A549 (cell line): ENCODE results near the gene PROX1. TPM values are rescaled to one million over a fixed set of nuclear protein-coding genes. Genes with fewer than 3 reads are reported as not detected.

ENCODE experiments used
- ATAC-seq, 2 experiments: fragments of 200-7000 bp in 1 of 2; fragments of >200 bp in 1 of 2; cut with Nextera tagmentation in 1 of 2; cut with Tn5 transposase in 1 of 2; 3 replicates each; pipeline versions ENCODE4 v1.8.0 to v1.9.1; 2018 to 2020; ENCODE audit warnings: mild to moderate bottlenecking in 1 of 2, moderate library complexity in 1 of 2
- CTCF ChIA-PET: fragments of 300-600 bp; sonication (Branson Sonifier 250); formaldehyde crosslinking; extraction: SDS; loops from one replicate; lab custom pipeline; 2021; ENCODE audit warnings: antibody characterized with exemption, inconsistent platforms; lab: Yijun Ruan, JAX
- POLR2A ChIA-PET: fragments of 350-600 bp; formaldehyde crosslinking; extraction: SDS; loops from one replicate; lab custom pipeline; 2021; ENCODE audit warnings: antibody characterized with exemption, inconsistent platforms; lab: Yijun Ruan, JAX
- DNase-seq, 2 experiments: peaks; one replicate each; pipeline versions ENCODE4 v3.0.0 to v3.0.0-alpha.2; 2011 to 2016; ENCODE audit warnings: low read depth in 1 of 2, low spot score in 1 of 2
- FAIRE-seq: peaks from 2 replicates; lab custom pipeline; 2011; peaks lifted over from hg19 to GRCh38; lab: Jason Lieb, UNC
- H3K27ac ChIP-seq, 2 experiments: fragments of >200 bp; sonication (Bioruptor Twin); formaldehyde crosslinking; 3 replicates each; pipeline ENCODE4 v1.5.1; 2016 to 2017
- H3K4me1 ChIP-seq: fragments of >200 bp; sonication (Bioruptor Twin); formaldehyde crosslinking; 3 replicates; pipeline ENCODE4 v1.6.1; 2016
- H3K4me2 ChIP-seq: fragments of >200 bp; sonication (Bioruptor Twin); formaldehyde crosslinking; 3 replicates; pipeline ENCODE4 v1.6.1; 2016
- H3K4me3 ChIP-seq: fragments of >200 bp; sonication (Bioruptor Twin); formaldehyde crosslinking; 3 replicates; pipeline ENCODE4 v1.5.1; 2016
- H3K9me3 ChIP-seq: fragments of >200 bp; sonication (Bioruptor Twin); formaldehyde crosslinking; 3 replicates; pipeline ENCODE4 v1.6.1; 2016
- ATOH8 ChIP-seq: fragments of 250-450 bp; sonication (Bioruptor Pico); IDR thresholded peaks from 2 replicates; pipeline ENCODE4 v1.5.0; 2020; ENCODE audit warnings: low read depth, mild to moderate bottlenecking, moderate library complexity
- CBX2 ChIP-seq: fragments of 200-600 bp; sonication (generic); IDR thresholded peaks from 2 replicates; pipeline ENCODE4 v1.6.1; 2016; ENCODE audit warnings: low read depth, mild to moderate bottlenecking, borderline replicate concordance
- E2F6 ChIP-seq: IDR thresholded peaks from 2 replicates; pipeline ENCODE4 v1.6.1; 2012; ENCODE audit warnings: low read depth, borderline replicate concordance
- ELK1 ChIP-seq: fragments of 150-350 bp; IDR thresholded peaks from 2 replicates; pipeline ENCODE4 v1.6.1; 2014; ENCODE audit warnings: low read depth, mild to moderate bottlenecking, low read length
- FOSL2 ChIP-seq, 2 experiments: fragments of 450-650 bp in 1 of 2; fragments of >200 bp in 1 of 2; sonication (Bioruptor Twin) in 1 of 2; formaldehyde crosslinking; IDR thresholded peaks; 2 replicates each; pipeline versions ENCODE4 v1.5.0 to v1.6.1; 2016 to 2020; ENCODE audit warnings: mild to moderate bottlenecking in 1 of 2, moderate library complexity in 1 of 2
- HDAC2 ChIP-seq: fragments of 200-600 bp; sonication (generic); IDR thresholded peaks from 2 replicates; pipeline ENCODE4 v1.6.1; 2016
- HES2 ChIP-seq: fragments of >200 bp; sonication (Bioruptor Twin); formaldehyde crosslinking; IDR thresholded peaks from 2 replicates; pipeline ENCODE4 v1.6.1; 2016
- HOXB13 ChIP-seq: fragments of 250-450 bp; sonication (Bioruptor Pico); IDR thresholded peaks from 2 replicates; pipeline ENCODE4 v1.5.0; 2020; ENCODE audit warnings: low read depth, mild to moderate bottlenecking, moderate library complexity
- JUNB ChIP-seq: fragments of >200 bp; sonication (Bioruptor Twin); formaldehyde crosslinking; IDR thresholded peaks from 2 replicates; pipeline ENCODE4 v1.6.1; 2016
- NPAS2 ChIP-seq: fragments of 250-450 bp; sonication (Bioruptor Pico); IDR thresholded peaks from 2 replicates; pipeline ENCODE4 v1.8.0; 2022; ENCODE audit warnings: mild to moderate bottlenecking, moderate library complexity, borderline replicate concordance
- PBX3 ChIP-seq: IDR thresholded peaks from 2 replicates; pipeline ENCODE4 v1.6.1; 2012
- PHF8 ChIP-seq: fragments of 200-600 bp; sonication (generic); IDR thresholded peaks from 2 replicates; pipeline ENCODE4 v1.6.1; 2016; ENCODE audit warnings: low read depth, mild to moderate bottlenecking, antibody characterized with exemption, moderate library complexity, borderline replicate concordance
- POLR2A ChIP-seq: IDR thresholded peaks from 2 replicates; pipeline ENCODE4 v1.6.1; 2012; ENCODE audit warnings: mild to moderate bottlenecking, low read length
- RAD21 ChIP-seq, 2 experiments: fragments of >200 bp in 1 of 2; sonication (Bioruptor Twin) in 1 of 2; formaldehyde crosslinking in 1 of 2; IDR thresholded peaks in 1 of 2; conservative IDR thresholded peaks in 1 of 2; 2 replicates in 1 of 2; 3 replicates in 1 of 2; pipeline ENCODE4 v1.6.1; 2012 to 2018; ENCODE audit warnings: inconsistent platforms in 1 of 2
- RARB ChIP-seq: fragments of 250-450 bp; sonication (Bioruptor Pico); IDR thresholded peaks from 2 replicates; pipeline ENCODE4 v1.8.0; 2021; ENCODE audit warnings: mild to moderate bottlenecking, moderate library complexity
- RFX5 ChIP-seq: fragments of 450-650 bp; IDR thresholded peaks from 2 replicates; pipeline ENCODE4 v1.7.1; 2014; ENCODE audit warnings: antibody characterized with exemption, mild to moderate bottlenecking, moderate library complexity
- SREBF2 ChIP-seq: fragments of 450-650 bp; IDR thresholded peaks from 2 replicates; pipeline ENCODE4 v1.6.1; 2014; ENCODE audit warnings: mild to moderate bottlenecking, moderate library complexity
- TFCP2L1 ChIP-seq: fragments of 250-450 bp; sonication (Bioruptor Pico); IDR thresholded peaks from 2 replicates; pipeline ENCODE4 v1.5.0; 2021; ENCODE audit warnings: mild to moderate bottlenecking
- USF2 ChIP-seq: fragments of 450-650 bp; IDR thresholded peaks from 2 replicates; pipeline ENCODE4 v1.6.1; 2014; ENCODE audit warnings: antibody characterized with exemption
- ZFP36 ChIP-seq: fragments of 450-650 bp; IDR thresholded peaks from 2 replicates; pipeline ENCODE4 v1.6.1; 2014; ENCODE audit warnings: borderline replicate concordance; ENCODE audit not compliant: partially characterized antibody
- WGBS: methylation state at CpG from one replicate; pipeline ENCODE4 v1.1.6; 2017; ENCODE audit errors: missing lambda C conversion rate; 5-methylcytosine and 5-hydroxymethylcytosine counted together
- polyA plus RNA-seq, 4 experiments: library from polyadenylated mRNA; depleted of rRNA in 3 of 4; stranded (reverse); fragments of >200 nt; fragmentation: RNase III in 1 of 4; extraction: RNeasy Plus Mini Kit Qiagen cat#74134 plus additional on column Dnase treatment in 1 of 4; gene quantifications; 2 replicates in 3 of 4; 3 replicates in 1 of 4; pipeline ENCODE4 v1.2.3, GENCODE V29; 2011 to 2017

The PROX1 gene
- polyA plus RNA-seq, 2 of the 4 experiments (the other 2 are of a cell fraction) = 0.01 to 0.06 TPM

GRCh38 chr1:214019499-214019898 is 31.7 kb downstream of the PROX1 start (continued):
- TF ChIP-seq ELK1 (no peak), E2F6 (no peak), USF2 (no peak), NPAS2 (CRISPR knock-in tag) (no peak), RARB (CRISPR knock-in tag) (no peak)

- TF ChIP-seq RARB (CRISPR knock-in tag) (no peak), TFCP2L1 (CRISPR knock-in tag) (no peak), CBX2 (no peak), RAD21 (conservative IDR thresholded peaks at IDR 0.05 in 1 of 2, IDR thresholded peaks at IDR 0.05 in 1 of 2) (no peak), ZFP36 (no peak), POLR2A (no peak), HDAC2 (no peak), SREBF2 (no peak), RFX5 (no peak)
- TF ChIP-seq, all 56 proteins: peak for 0
- no peak for DNase-seq
- ChIA-PET CTCF (interaction anchor here (0.6 kb wide), 1 partner anchor 67 kb away, joined by 3 read pairs; no protein-coding TSS in a partner anchor), POLR2A (no interaction called here)
- no peak for ATAC-seq
- Histone ChIP-seq H3K27ac (no peak overlapping the region), H3K4me3 (no peak overlapping the region), H3K4me1 (no peaks in the 10 kb centered on the region), H3K4me2 (no peak overlapping the region), H3K9me3 (no peaks in the 10 kb centered on the region)
- 32% methylated on average over 3 of the region's 3 CpGs for WGBS
- no peak for FAIRE-seq
Measured at GRCh38 chr1:214021321-214021720, 33.5 kb downstream of the PROX1 start.

- Histone ChIP-seq H3K4me1 (no peaks in the 10 kb centered on the region), H3K9me3 (no peaks in the 10 kb centered on the region), H3K27ac (no peak overlapping the region), H3K4me3 (no peak overlapping the region), H3K4me2 (no peak overlapping the region)
- TF ChIP-seq HOXB13 (CRISPR knock-in tag) (no peak), ELK1 (no peak), PBX3 (no peak), HES2 (no peak), FOSL2 (IDR thresholded peaks at IDR 0.05) (no peak), FOSL2 (CRISPR knock-in tag; IDR thresholded peaks at IDR 0.05) (no peak), PHF8 (no peak), USF2 (no peak), ATOH8 (CRISPR knock-in tag) (no peak), JUNB (no peak)
- ChIA-PET POLR2A (no interaction called here), CTCF (no interaction called here)
- DNase-seq = no peak
- WGBS = 5% methylated on average over 5 of the region's 5 CpGs
- FAIRE-seq = no peak
- no peak for ATAC-seq
Measured at GRCh38 chr1:214022229-214022791, 34.5 kb downstream of the PROX1 start.
